B cell (primary cell): Measurements from ENCODE around the gene THAP9.

Experiments
- EZH2 ChIP-seq: IDR thresholded peaks from 2 replicates; pipeline ENCODE4 v1.6.1; 2012; ENCODE audit warnings: borderline replicate concordance, low read depth, mild to moderate bottlenecking, moderate library complexity, low read length; ENCODE audit not compliant: insufficient read depth, poor library complexity, severe bottlenecking
- TF ChIP-seq, protein P1 (sequence below): fragments of 200-600 bp; IDR thresholded peaks from one replicate; pipeline ENCODE4 v1.8.0; 2022; ENCODE audit warnings: antibody characterized with exemption, mild to moderate bottlenecking

DNA sequence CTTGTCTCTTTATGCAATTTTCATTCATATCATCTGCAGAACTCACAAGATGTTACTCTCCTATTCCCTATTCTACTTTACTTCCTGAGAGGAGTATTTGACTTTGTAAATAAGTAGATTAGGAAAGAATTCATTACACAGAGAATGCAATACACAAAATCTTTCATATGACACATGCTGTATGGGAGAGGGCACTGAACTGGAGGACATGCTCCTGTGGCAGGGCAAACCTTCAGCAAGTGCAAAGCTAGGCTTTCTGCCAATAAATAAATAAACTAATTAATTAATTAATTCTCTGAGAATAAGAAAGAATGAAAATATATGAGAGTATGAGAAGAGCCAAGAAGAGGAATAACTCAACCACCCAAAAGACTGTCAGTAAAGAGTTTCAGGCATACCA, 33.9 kb downstream of the THAP9 start:
- TF ChIP-seq, protein P1, sequence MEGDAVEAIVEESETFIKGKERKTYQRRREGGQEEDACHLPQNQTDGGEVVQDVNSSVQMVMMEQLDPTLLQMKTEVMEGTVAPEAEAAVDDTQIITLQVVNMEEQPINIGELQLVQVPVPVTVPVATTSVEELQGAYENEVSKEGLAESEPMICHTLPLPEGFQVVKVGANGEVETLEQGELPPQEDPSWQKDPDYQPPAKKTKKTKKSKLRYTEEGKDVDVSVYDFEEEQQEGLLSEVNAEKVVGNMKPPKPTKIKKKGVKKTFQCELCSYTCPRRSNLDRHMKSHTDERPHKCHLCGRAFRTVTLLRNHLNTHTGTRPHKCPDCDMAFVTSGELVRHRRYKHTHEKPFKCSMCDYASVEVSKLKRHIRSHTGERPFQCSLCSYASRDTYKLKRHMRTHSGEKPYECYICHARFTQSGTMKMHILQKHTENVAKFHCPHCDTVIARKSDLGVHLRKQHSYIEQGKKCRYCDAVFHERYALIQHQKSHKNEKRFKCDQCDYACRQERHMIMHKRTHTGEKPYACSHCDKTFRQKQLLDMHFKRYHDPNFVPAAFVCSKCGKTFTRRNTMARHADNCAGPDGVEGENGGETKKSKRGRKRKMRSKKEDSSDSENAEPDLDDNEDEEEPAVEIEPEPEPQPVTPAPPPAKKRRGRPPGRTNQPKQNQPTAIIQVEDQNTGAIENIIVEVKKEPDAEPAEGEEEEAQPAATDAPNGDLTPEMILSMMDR: no peak
- no peak for TF ChIP-seq EZH2
